Measurements from ENCODE around the gene SLC22A5.

The SLC22A5 gene

DNA sequence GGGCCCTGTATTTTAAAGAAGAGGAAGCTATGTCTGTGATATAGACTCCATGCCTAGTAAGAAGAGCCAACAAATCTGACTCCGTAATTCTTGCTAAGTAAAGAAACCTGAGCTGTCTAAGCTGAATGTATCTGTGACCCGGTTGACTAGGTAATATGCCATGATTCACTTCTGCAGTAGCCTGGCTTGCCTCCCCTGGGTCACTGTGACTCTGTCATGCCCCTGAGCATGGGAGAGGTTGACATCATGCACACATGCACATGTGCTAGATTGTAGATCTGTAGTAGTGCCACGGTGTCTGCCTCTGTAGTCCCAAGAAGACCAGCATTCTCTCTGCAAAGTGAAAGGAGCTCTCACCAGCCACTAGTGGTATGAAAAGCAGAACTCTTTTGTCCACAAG, 9.1 kb downstream of the SLC22A5 start:
- Histone ChIP-seq H3K9me3 (ENCODE audit: control extremely low read depth in 1 of 5, control insufficient read depth in 4 of 5, insufficient read depth in 2 of 5, low read depth in 1 of 5, low read length in 4 of 5) (no peaks in the 10 kb centered on the region), H3K27me3 (replicated peaks in 2 of 5; ENCODE audit: control insufficient read depth in 4 of 5, insufficient read depth in 5 of 5, low read length in 4 of 5) (no peaks in the 10 kb centered on the region), H3K4me1 (ENCODE audit: control extremely low read depth in 1 of 4, control insufficient read depth in 4 of 4, insufficient read depth in 4 of 4, low read length in 3 of 4) (peaks cover 0 to 5% (median 0%) of the 10 kb centered on the region in 4 experiments), H3K4me3 (ENCODE audit: control insufficient read depth in 1 of 7, extremely low read depth in 1 of 7, insufficient read depth in 4 of 7, low read depth in 2 of 7, low read length in 6 of 7) (no peak overlapping the region), H3K36me3 (ENCODE audit: control insufficient read depth in 4 of 4, insufficient read depth in 4 of 4, low read length in 3 of 4) (peaks cover 0 to 15% (median 0%) of the 10 kb centered on the region in 4 experiments), H3K27ac (ENCODE audit: insufficient read depth in 1 of 2, low read depth in 1 of 2, low read length in 2 of 2, poor library complexity in 1 of 2, severe bottlenecking in 2 of 2) (no peak overlapping the region)
- CTCF ChIA-PET: interaction anchor here (0.9 to 2.2 kb wide), 7 partner anchors 9 to 442 kb away, joined by 3 to 11 read pairs (median 4); partner anchors contain the start of genes IRF1 and SLC22A5
- no peak for DNase-seq
- POLR2A ChIA-PET: interaction anchor here (0.8 kb wide), 1 partner anchor 87 kb away, joined by 3 read pairs; no protein-coding TSS in a partner anchor
- WGBS (ENCODE audit: insufficient coverage): 100% methylated on average over 3 of the region's 3 CpGs

DNA sequence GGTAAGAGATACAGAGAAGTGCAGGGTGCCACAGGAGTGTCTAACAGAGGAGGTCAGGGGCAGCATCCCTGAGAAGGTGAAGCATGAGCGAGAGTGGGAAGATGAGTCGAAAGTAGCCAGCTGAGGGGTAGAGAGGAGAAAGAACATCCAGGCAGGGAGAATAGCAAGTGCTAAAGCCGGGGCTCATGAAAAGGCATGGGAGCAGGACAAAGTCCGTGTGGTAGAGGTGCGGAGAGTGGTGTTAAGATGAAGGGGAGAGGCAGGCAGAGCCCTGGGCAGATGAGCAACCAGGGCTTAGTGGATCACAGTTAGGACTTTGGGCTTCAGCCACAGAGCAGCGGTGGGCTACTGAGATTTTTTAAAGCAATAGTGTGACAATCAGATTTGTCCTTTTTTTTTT, 10.5 kb downstream of the SLC22A5 start:
- no peak for DNase-seq
- H3K27ac ChIP-seq (ENCODE audit: insufficient read depth in 1 of 2, low read depth in 1 of 2, low read length in 2 of 2, poor library complexity in 1 of 2, severe bottlenecking in 2 of 2): no peak overlapping the region
- H3K9me3 ChIP-seq (ENCODE audit: control extremely low read depth in 1 of 5, control insufficient read depth in 4 of 5, insufficient read depth in 2 of 5, low read depth in 1 of 5, low read length in 4 of 5): no peaks in the 10 kb centered on the region
- ChIA-PET CTCF (interaction anchor here (16.7 kb wide), 1 partner anchor 120 kb away, joined by 375 read pairs; no protein-coding TSS in a partner anchor), POLR2A (no interaction called here)
- WGBS (ENCODE audit: insufficient coverage): 96% methylated on average over 5 of the region's 6 CpGs
- H3K36me3 ChIP-seq (ENCODE audit: control insufficient read depth in 4 of 4, insufficient read depth in 4 of 4, low read length in 3 of 4): peaks cover 0 to 15% (median 0%) of the 10 kb centered on the region in 4 experiments
- H3K4me1 ChIP-seq (ENCODE audit: control extremely low read depth in 1 of 4, control insufficient read depth in 4 of 4, insufficient read depth in 4 of 4, low read length in 3 of 4): peaks cover 0 to 12% (median 4%) of the 10 kb centered on the region in 4 experiments
- H3K27me3 ChIP-seq (replicated peaks in 2 of 5; ENCODE audit: control insufficient read depth in 4 of 5, insufficient read depth in 5 of 5, low read length in 4 of 5): no peaks in the 10 kb centered on the region
- no peak overlapping the region for H3K4me3 ChIP-seq (ENCODE audit: control insufficient read depth in 1 of 7, extremely low read depth in 1 of 7, insufficient read depth in 4 of 7, low read depth in 2 of 7, low read length in 6 of 7)

DNA sequence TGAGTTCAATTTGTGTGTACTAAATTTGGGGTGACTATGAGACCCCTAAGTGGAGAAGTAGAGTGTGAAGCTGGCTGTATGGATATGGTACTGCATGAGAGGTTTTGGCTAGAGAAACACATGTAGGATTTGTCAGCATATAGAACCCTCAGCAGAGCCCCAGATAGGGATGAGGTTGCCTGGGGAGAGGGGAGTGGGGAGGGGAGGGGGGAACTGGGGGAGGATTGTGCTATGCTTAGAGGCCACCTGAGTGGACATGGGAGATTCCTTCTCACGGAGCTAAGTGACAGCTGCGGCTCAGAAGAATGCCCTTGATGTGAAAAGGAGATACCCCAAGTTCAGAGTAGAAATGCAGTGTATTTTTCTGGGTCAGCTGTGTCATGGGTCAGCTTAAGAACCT, 11.2 kb downstream of the SLC22A5 start:
- Histone ChIP-seq H3K27ac (ENCODE audit: insufficient read depth in 1 of 2, low read depth in 1 of 2, low read length in 2 of 2, poor library complexity in 1 of 2, severe bottlenecking in 2 of 2) (no peak overlapping the region), H3K27me3 (replicated peaks in 2 of 5; ENCODE audit: control insufficient read depth in 4 of 5, insufficient read depth in 5 of 5, low read length in 4 of 5) (no peaks in the 10 kb centered on the region), H3K36me3 (ENCODE audit: control insufficient read depth in 4 of 4, insufficient read depth in 4 of 4, low read length in 3 of 4) (peaks cover 0 to 15% (median 0%) of the 10 kb centered on the region in 4 experiments), H3K9me3 (ENCODE audit: control extremely low read depth in 1 of 5, control insufficient read depth in 4 of 5, insufficient read depth in 2 of 5, low read depth in 1 of 5, low read length in 4 of 5) (no peaks in the 10 kb centered on the region), H3K4me3 (ENCODE audit: control insufficient read depth in 1 of 7, extremely low read depth in 1 of 7, insufficient read depth in 4 of 7, low read depth in 2 of 7, low read length in 6 of 7) (no peak overlapping the region), H3K4me1 (ENCODE audit: control extremely low read depth in 1 of 4, control insufficient read depth in 4 of 4, insufficient read depth in 4 of 4, low read length in 3 of 4) (peaks cover 0 to 19% (median 9%) of the 10 kb centered on the region in 4 experiments)
- WGBS (ENCODE audit: insufficient coverage): 100% methylated on average over 2 of the region's 2 CpGs
- DNase-seq: no peak
- ChIA-PET POLR2A (no interaction called here), CTCF (interaction anchor here (1.0 to 16.7 kb wide), 4 partner anchors 11 to 143 kb away, joined by 4 to 375 read pairs (median 6); partner anchors contain the start of gene SLC22A5)

DNA sequence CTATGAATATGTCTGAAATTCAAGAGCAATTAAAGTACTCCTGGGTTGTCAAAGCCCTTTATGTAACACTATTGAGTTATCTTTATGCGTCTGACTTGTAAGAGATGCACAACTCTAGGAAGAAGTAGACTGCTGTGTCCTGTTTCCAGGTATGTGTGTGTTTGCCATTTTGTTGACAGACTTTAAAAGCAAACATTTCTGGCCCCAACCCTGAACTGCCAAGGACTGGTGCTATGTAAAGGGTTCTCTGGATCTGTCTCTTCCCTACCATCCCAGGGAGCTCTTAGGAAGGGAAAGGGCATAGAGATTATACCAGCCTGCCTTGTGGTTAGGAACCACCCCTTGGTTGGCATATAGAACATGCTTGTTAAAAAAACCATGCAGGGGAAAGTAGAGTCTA, 12.1 kb downstream of the SLC22A5 start:
- Histone ChIP-seq H3K9me3 (ENCODE audit: control extremely low read depth in 1 of 5, control insufficient read depth in 4 of 5, insufficient read depth in 2 of 5, low read depth in 1 of 5, low read length in 4 of 5) (no peaks in the 10 kb centered on the region), H3K36me3 (ENCODE audit: control insufficient read depth in 4 of 4, insufficient read depth in 4 of 4, low read length in 3 of 4) (peaks cover 0 to 15% (median 0%) of the 10 kb centered on the region in 4 experiments), H3K27me3 (replicated peaks in 2 of 5; ENCODE audit: control insufficient read depth in 4 of 5, insufficient read depth in 5 of 5, low read length in 4 of 5) (no peaks in the 10 kb centered on the region), H3K4me1 (ENCODE audit: control extremely low read depth in 1 of 4, control insufficient read depth in 4 of 4, insufficient read depth in 4 of 4, low read length in 3 of 4) (peaks cover 0 to 28% (median 15%) of the 10 kb centered on the region in 4 experiments), H3K4me3 (ENCODE audit: control insufficient read depth in 1 of 7, extremely low read depth in 1 of 7, insufficient read depth in 4 of 7, low read depth in 2 of 7, low read length in 6 of 7) (no peak overlapping the region), H3K27ac (ENCODE audit: insufficient read depth in 1 of 2, low read depth in 1 of 2, low read length in 2 of 2, poor library complexity in 1 of 2, severe bottlenecking in 2 of 2) (no peak overlapping the region)
- CTCF ChIA-PET: interaction anchor here (1.5 to 16.7 kb wide), 3 partner anchors 10 to 144 kb away, joined by 6 to 375 read pairs (median 7); no protein-coding TSS in a partner anchor
- no peak for DNase-seq
- POLR2A ChIA-PET: no interaction called here
- 100% methylated on average over 1 of the region's 1 CpG for WGBS (ENCODE audit: insufficient coverage)

DNA sequence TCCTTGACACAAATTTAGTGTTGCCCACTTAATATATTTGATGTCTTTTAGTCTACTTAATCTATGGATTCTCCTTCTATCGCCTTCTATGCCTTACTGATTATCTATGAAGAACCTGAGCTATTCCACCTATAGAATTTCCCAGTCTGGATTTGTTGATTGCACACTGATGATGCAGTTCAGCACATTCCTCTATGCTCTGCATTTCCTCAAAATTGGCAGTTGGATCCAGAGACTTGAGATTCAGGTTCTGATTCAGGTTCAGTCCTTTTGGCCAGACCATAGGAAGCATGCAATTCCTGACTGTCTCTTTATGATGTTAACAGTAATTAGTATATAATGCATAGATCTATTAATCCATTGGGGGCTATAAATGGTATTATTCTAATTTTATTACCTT, 13.8 kb downstream of the SLC22A5 start:
- Histone ChIP-seq H3K27ac (ENCODE audit: insufficient read depth in 1 of 2, low read depth in 1 of 2, low read length in 2 of 2, poor library complexity in 1 of 2, severe bottlenecking in 2 of 2) (no peak overlapping the region), H3K27me3 (replicated peaks in 2 of 5; ENCODE audit: control insufficient read depth in 4 of 5, insufficient read depth in 5 of 5, low read length in 4 of 5) (no peaks in the 10 kb centered on the region), H3K36me3 (ENCODE audit: control insufficient read depth in 4 of 4, insufficient read depth in 4 of 4, low read length in 3 of 4) (peaks cover 0 to 15% (median 0%) of the 10 kb centered on the region in 4 experiments), H3K4me3 (ENCODE audit: control insufficient read depth in 1 of 7, extremely low read depth in 1 of 7, insufficient read depth in 4 of 7, low read depth in 2 of 7, low read length in 6 of 7) (no peak overlapping the region), H3K9me3 (ENCODE audit: control extremely low read depth in 1 of 5, control insufficient read depth in 4 of 5, insufficient read depth in 2 of 5, low read depth in 1 of 5, low read length in 4 of 5) (no peaks in the 10 kb centered on the region), H3K4me1 (ENCODE audit: control extremely low read depth in 1 of 4, control insufficient read depth in 4 of 4, insufficient read depth in 4 of 4, low read length in 3 of 4) (peaks cover 0 to 44% (median 29%) of the 10 kb centered on the region in 4 experiments)
- CTCF ChIA-PET: interaction anchor here (2.6 to 16.7 kb wide), 3 partner anchors 11 to 116 kb away, joined by 11 to 375 read pairs (median 15); no protein-coding TSS in a partner anchor
- DNase-seq: no peak
- POLR2A ChIA-PET: no interaction called here
- WGBS (ENCODE audit: insufficient coverage): 100% methylated on average over 1 of the region's 1 CpG

DNA sequence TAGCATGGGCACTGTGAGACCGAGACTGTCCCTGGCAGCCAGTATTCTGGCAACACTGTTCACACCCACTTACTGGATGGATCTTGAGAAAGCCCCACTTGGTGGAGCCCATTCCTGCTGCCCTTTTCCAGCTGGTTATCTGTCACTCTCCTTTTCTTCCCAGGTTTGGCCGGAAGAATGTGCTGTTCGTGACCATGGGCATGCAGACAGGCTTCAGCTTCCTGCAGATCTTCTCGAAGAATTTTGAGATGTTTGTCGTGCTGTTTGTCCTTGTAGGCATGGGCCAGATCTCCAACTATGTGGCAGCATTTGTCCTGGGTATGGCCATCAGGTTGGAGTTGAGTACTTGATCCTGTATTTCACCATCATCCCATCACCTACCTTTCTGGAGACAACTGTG, 14.5 kb downstream of the SLC22A5 start:
- Histone ChIP-seq H3K9me3 (ENCODE audit: control extremely low read depth in 1 of 5, control insufficient read depth in 4 of 5, insufficient read depth in 2 of 5, low read depth in 1 of 5, low read length in 4 of 5) (no peaks in the 10 kb centered on the region), H3K27ac (ENCODE audit: insufficient read depth in 1 of 2, low read depth in 1 of 2, low read length in 2 of 2, poor library complexity in 1 of 2, severe bottlenecking in 2 of 2) (no peak overlapping the region), H3K36me3 (ENCODE audit: control insufficient read depth in 4 of 4, insufficient read depth in 4 of 4, low read length in 3 of 4) (peaks cover 0 to 8% (median 0%) of the 10 kb centered on the region in 4 experiments), H3K27me3 (replicated peaks in 2 of 5; ENCODE audit: control insufficient read depth in 4 of 5, insufficient read depth in 5 of 5, low read length in 4 of 5) (no peaks in the 10 kb centered on the region), H3K4me1 (ENCODE audit: control extremely low read depth in 1 of 4, control insufficient read depth in 4 of 4, insufficient read depth in 4 of 4, low read length in 3 of 4) (peaks cover 0 to 50% (median 31%) of the 10 kb centered on the region in 4 experiments), H3K4me3 (ENCODE audit: control insufficient read depth in 1 of 7, extremely low read depth in 1 of 7, insufficient read depth in 4 of 7, low read depth in 2 of 7, low read length in 6 of 7) (no peak overlapping the region)
- no peak for DNase-seq
- ChIA-PET CTCF (interaction anchor here (0.8 to 16.7 kb wide), 7 partner anchors 12 to 499 kb away, joined by 3 to 375 read pairs (median 4); no protein-coding TSS in a partner anchor), POLR2A (interaction anchor here (0.8 kb wide), 1 partner anchor 90 kb away, joined by 3 read pairs; the partner anchor contains the start of gene SLC22A4)
- WGBS (ENCODE audit: insufficient coverage): 98% methylated on average over 4 of the region's 5 CpGs

DNA sequence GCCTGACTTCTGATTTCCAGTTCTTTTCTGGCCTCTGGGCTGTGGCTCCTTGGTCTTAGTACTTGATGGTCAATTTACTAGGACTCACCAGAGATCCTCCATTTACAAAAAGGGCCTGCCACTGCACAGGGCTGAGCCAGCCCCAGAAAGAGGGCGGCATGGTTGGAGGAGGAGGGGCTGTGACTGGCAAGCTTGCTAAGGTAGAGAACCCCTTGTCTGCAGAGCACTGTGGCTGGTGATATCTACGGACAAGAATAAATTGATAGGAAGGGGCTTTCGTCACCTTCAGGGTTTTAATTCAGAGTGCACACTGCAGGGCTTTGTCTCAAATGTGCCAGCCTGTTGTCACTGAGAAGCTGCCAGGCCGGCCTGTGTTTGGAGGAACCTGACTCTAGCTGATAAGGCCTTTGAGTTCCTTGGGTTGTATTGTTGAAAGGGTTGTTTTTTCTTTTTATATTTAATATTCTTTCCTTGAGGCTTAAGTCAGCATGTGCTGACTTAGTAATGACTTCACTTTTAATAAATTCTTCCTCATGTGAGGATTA, 15.1 kb downstream of the SLC22A5 start:
- 62% methylated on average over 2 of the region's 4 CpGs for WGBS (ENCODE audit: insufficient coverage)
- H3K27me3 ChIP-seq (replicated peaks in 2 of 5; ENCODE audit: control insufficient read depth in 4 of 5, insufficient read depth in 5 of 5, low read length in 4 of 5): no peaks in the 10 kb centered on the region
- ChIA-PET POLR2A (interaction anchor here (0.8 kb wide), 1 partner anchor 91 kb away, joined by 3 read pairs; the partner anchor contains the start of gene SLC22A4), CTCF (interaction anchor here (0.8 to 16.7 kb wide), 9 partner anchors 12 to 498 kb away, joined by 3 to 375 read pairs (median 3); no protein-coding TSS in a partner anchor)
- H3K4me1 ChIP-seq (ENCODE audit: control extremely low read depth in 1 of 4, control insufficient read depth in 4 of 4, insufficient read depth in 4 of 4, low read length in 3 of 4): peaks cover 0 to 50% (median 31%) of the 10 kb centered on the region in 4 experiments
- no peaks in the 10 kb centered on the region for H3K9me3 ChIP-seq (ENCODE audit: control extremely low read depth in 1 of 5, control insufficient read depth in 4 of 5, insufficient read depth in 2 of 5, low read depth in 1 of 5, low read length in 4 of 5)
- H3K27ac ChIP-seq (ENCODE audit: insufficient read depth in 1 of 2, low read depth in 1 of 2, low read length in 2 of 2, poor library complexity in 1 of 2, severe bottlenecking in 2 of 2): peak overlapping the region in 1 of 2 experiments; percentile 59
- no peak overlapping the region for H3K4me3 ChIP-seq (ENCODE audit: control insufficient read depth in 1 of 7, extremely low read depth in 1 of 7, insufficient read depth in 4 of 7, low read depth in 2 of 7, low read length in 6 of 7)
- peaks cover 0 to 5% (median 0%) of the 10 kb centered on the region in 4 experiments for H3K36me3 ChIP-seq (ENCODE audit: control insufficient read depth in 4 of 4, insufficient read depth in 4 of 4, low read length in 3 of 4)
- DNase-seq: peak; percentile 41 to 78 (median 62)
